ENCODE measurements around the gene LRP1-AS. TPM values are rescaled to one million over a fixed set of nuclear protein-coding genes. Genes with fewer than 3 reads are reported as not detected.

The LRP1-AS gene
- total RNA-seq, 1 donor from 2014 or later: not detected

- no peak for TF ChIP-seq CTCF (IDR thresholded peaks at IDR 0.05; ENCODE audit: borderline replicate concordance)
- Histone ChIP-seq H3K9me3 (replicated peaks) (no peaks in the 10 kb centered on the region), H3K27ac (replicated peaks) (no peak overlapping the region), H3K4me3 (no peak overlapping the region), H3K36me3 (peaks cover 66% of the 10 kb centered on the region), H3K27me3 (ENCODE audit: low read depth) (no peaks in the 10 kb centered on the region), H3K4me1 (no peaks in the 10 kb centered on the region)
- intact Hi-C loops (cut with micrococcal nuclease): no loop called here
- DNase-seq: no peak
Observed at GRCh38 chr12:57170408-57170807, 23.0 kb upstream of the LRP1-AS start.

- Histone ChIP-seq H3K27me3 (ENCODE audit: low read depth) (no peaks in the 10 kb centered on the region), H3K4me3 (no peak overlapping the region), H3K9me3 (replicated peaks) (no peaks in the 10 kb centered on the region), H3K4me1 (no peaks in the 10 kb centered on the region), H3K36me3 (peaks cover 66% of the 10 kb centered on the region), H3K27ac (replicated peaks) (no peak overlapping the region)
- no peak for DNase-seq
- intact Hi-C loops (cut with micrococcal nuclease): no loop called here
- no peak for TF ChIP-seq CTCF (IDR thresholded peaks at IDR 0.05; ENCODE audit: borderline replicate concordance)
Observed at GRCh38 chr12:57169969-57170368, 22.6 kb upstream of the LRP1-AS start.

GRCh38 chr12:57169046-57169795 is 21.8 kb upstream of the LRP1-AS start:
- Histone ChIP-seq H3K27me3 (ENCODE audit: low read depth) (no peaks in the 10 kb centered on the region), H3K36me3 (peaks cover 70% of the 10 kb centered on the region), H3K27ac (replicated peaks) (no peak overlapping the region), H3K4me1 (no peaks in the 10 kb centered on the region), H3K4me3 (no peak overlapping the region), H3K9me3 (replicated peaks) (no peaks in the 10 kb centered on the region)
- DNase-seq: no peak
- TF ChIP-seq CTCF (IDR thresholded peaks at IDR 0.05; ENCODE audit: borderline replicate concordance): no peak
- intact Hi-C loops (cut with micrococcal nuclease): no loop called here

GRCh38 chr12:57168058-57168457 is 20.6 kb upstream of the LRP1-AS start:
- H3K4me3 ChIP-seq: no peak overlapping the region
- intact Hi-C loops (cut with micrococcal nuclease): no loop called here
- no peaks in the 10 kb centered on the region for H3K4me1 ChIP-seq
- no peak for TF ChIP-seq CTCF (IDR thresholded peaks at IDR 0.05; ENCODE audit: borderline replicate concordance)
- H3K27me3 ChIP-seq (ENCODE audit: low read depth): no peaks in the 10 kb centered on the region
- DNase-seq: no peak
- peaks cover 73% of the 10 kb centered on the region for H3K36me3 ChIP-seq
- H3K27ac ChIP-seq (replicated peaks): no peak overlapping the region
- H3K9me3 ChIP-seq (replicated peaks): no peaks in the 10 kb centered on the region

GRCh38 chr12:57166971-57167371 is 19.6 kb upstream of the LRP1-AS start:
- H3K4me3 ChIP-seq: no peak overlapping the region
- H3K9me3 ChIP-seq (replicated peaks): no peaks in the 10 kb centered on the region
- no peaks in the 10 kb centered on the region for H3K4me1 ChIP-seq
- no peaks in the 10 kb centered on the region for H3K27me3 ChIP-seq (ENCODE audit: low read depth)
- peaks cover 84% of the 10 kb centered on the region for H3K36me3 ChIP-seq
- DNase-seq: no peak
- no peak for TF ChIP-seq CTCF (IDR thresholded peaks at IDR 0.05; ENCODE audit: borderline replicate concordance)
- intact Hi-C loops (cut with micrococcal nuclease): no loop called here
- H3K27ac ChIP-seq (replicated peaks): no peak overlapping the region
